ENCODE results near the gene LAMC1.

DNA sequence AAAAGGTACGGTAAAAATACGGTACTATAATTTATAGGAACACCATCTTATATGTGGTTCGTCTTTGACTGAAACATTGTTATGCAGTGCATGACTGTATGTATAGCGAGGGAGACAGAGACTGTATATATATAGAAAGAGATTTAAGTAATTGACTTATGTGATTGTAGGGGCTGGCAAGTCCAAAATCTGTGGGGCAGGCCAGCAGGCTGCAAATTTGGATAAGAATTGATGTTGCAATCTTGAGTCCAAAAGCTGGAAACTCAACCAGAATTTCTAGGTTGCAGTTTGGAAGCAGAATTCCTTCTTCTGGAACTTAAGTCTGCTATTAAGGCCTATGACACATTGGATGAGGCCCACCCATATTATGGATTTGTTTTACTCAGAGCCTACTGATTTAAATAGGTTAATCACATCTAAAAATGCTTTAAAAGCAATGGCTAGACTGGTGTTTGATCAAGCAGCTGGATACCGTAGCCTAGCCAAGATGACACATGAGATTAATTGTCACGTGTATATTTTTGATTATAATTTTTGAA is 42.0 kb downstream of the LAMC1 start:
- TF ChIP-seq, protein P1, sequence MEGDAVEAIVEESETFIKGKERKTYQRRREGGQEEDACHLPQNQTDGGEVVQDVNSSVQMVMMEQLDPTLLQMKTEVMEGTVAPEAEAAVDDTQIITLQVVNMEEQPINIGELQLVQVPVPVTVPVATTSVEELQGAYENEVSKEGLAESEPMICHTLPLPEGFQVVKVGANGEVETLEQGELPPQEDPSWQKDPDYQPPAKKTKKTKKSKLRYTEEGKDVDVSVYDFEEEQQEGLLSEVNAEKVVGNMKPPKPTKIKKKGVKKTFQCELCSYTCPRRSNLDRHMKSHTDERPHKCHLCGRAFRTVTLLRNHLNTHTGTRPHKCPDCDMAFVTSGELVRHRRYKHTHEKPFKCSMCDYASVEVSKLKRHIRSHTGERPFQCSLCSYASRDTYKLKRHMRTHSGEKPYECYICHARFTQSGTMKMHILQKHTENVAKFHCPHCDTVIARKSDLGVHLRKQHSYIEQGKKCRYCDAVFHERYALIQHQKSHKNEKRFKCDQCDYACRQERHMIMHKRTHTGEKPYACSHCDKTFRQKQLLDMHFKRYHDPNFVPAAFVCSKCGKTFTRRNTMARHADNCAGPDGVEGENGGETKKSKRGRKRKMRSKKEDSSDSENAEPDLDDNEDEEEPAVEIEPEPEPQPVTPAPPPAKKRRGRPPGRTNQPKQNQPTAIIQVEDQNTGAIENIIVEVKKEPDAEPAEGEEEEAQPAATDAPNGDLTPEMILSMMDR (IDR thresholded peaks at IDR 0.05; ENCODE audit: low read depth, low read length) = no peak
- TF ChIP-seq, protein P2, sequence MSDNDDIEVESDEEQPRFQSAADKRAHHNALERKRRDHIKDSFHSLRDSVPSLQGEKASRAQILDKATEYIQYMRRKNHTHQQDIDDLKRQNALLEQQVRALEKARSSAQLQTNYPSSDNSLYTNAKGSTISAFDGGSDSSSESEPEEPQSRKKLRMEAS (IDR thresholded peaks at IDR 0.05; ENCODE audit: low read depth, low read length) = no peak
- no peak for TF ChIP-seq POLR2A (IDR thresholded peaks at IDR 0.05; ENCODE audit: extremely low read depth, insufficient read length)
